Astrocyte of the spinal cord (primary cell): ENCODE results near the gene MAP4.

Experiments used
- DNase-seq: peaks from one replicate; pipeline ENCODE4 v3.0.0; 2011; ENCODE audit warnings: low read depth, low spot score
- H3K4me3 ChIP-seq: 2 replicates; pipeline ENCODE4 v1.5.1; 2011; ENCODE audit warnings: low read depth, mild to moderate bottlenecking, low read length, moderate library complexity
- in situ Hi-C: cut with HindIII; loops from 2 replicates; pipeline ENCODE4 v1.10.0; 2017; ENCODE audit warnings: low sequenced_read_pairs
- TF ChIP-seq, protein P1 (sequence below): IDR thresholded peaks from 2 replicates; pipeline ENCODE4 v1.5.1; 2012; ENCODE audit warnings: low read depth, mild to moderate bottlenecking, low read length, inconsistent platforms

MAP4 gene

DNA sequence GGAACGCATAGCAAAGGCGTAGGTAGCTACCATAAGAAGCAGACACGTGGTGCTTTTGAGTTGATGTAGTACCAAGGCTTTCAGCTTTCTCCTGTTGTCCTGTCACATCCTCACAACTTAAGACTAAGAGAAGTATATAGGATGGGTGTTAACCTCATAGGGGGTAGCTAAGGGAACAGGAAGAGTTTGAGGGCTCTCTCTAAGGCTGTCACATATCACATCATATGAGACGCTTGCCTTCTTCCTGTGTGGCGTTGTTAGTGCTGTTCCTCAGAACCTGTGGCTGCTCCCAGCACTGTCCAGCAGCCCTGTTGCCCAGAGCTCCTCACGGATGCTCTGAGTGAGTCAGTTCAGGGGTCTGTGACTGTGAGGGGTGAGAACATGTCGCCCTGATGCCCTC is 198.6 kb downstream of the MAP4 start:
- no peak for DNase-seq
- in situ Hi-C loops = no loop called here
- TF ChIP-seq, protein P1, sequence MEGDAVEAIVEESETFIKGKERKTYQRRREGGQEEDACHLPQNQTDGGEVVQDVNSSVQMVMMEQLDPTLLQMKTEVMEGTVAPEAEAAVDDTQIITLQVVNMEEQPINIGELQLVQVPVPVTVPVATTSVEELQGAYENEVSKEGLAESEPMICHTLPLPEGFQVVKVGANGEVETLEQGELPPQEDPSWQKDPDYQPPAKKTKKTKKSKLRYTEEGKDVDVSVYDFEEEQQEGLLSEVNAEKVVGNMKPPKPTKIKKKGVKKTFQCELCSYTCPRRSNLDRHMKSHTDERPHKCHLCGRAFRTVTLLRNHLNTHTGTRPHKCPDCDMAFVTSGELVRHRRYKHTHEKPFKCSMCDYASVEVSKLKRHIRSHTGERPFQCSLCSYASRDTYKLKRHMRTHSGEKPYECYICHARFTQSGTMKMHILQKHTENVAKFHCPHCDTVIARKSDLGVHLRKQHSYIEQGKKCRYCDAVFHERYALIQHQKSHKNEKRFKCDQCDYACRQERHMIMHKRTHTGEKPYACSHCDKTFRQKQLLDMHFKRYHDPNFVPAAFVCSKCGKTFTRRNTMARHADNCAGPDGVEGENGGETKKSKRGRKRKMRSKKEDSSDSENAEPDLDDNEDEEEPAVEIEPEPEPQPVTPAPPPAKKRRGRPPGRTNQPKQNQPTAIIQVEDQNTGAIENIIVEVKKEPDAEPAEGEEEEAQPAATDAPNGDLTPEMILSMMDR = no peak
- H3K4me3 ChIP-seq = no peak overlapping the region

DNA sequence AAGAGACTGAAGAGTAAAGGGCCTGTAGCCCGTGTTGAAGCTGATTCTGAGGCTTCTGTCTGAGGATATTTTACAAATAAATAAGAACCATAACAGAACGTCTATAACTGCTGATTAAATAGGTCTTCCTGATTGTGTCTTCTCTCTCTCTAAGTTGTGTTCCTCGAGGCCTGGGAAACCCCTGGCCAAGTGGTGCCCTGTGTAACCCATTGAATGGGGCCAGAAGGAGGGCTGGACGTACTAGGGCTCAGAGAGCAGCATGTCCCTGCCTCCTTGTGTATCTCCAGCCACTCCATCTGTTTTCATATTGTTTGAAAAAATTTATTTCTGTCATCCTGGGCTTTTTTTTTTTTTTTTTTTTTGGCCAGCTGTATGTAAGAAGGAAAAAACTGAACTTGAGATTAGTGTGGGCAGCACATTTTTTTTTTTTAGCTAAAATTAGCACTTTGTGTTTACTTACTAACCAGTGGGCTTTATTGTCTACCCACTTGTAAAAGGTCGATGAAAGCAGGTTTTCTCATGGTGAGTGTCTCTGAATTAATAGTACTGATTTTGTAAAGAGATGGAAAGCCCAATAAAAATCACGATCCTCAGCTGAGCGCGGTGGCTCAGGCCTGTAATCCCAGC is 202.6 kb downstream of the MAP4 start:
- TF ChIP-seq, protein P1 = no peak
- H3K4me3 ChIP-seq = no peak overlapping the region
- no peak for DNase-seq
- in situ Hi-C loops = no loop called here

DNA sequence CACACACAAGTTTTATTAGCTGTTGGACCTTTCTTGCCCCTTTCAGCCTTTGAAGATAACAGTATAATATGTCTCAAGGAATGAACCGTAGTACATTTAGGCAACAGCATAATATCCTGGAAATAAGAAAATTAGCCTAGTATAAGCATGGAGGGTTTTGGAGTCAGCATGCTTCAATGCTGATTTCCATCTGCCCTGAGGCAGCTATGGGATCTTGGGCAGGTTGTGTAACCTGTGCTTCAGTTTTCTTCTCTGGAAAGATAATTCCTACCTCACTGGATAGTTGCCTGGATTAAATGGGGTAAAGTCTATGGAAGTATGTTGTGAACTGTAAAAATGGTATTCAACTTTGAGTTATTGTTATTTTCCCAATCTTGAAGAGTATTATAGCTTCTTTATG is 211.6 kb downstream of the MAP4 start:
- no peak for DNase-seq
- TF ChIP-seq, protein P1 = no peak
- in situ Hi-C loops = no loop called here
- H3K4me3 ChIP-seq = no peak overlapping the region

DNA sequence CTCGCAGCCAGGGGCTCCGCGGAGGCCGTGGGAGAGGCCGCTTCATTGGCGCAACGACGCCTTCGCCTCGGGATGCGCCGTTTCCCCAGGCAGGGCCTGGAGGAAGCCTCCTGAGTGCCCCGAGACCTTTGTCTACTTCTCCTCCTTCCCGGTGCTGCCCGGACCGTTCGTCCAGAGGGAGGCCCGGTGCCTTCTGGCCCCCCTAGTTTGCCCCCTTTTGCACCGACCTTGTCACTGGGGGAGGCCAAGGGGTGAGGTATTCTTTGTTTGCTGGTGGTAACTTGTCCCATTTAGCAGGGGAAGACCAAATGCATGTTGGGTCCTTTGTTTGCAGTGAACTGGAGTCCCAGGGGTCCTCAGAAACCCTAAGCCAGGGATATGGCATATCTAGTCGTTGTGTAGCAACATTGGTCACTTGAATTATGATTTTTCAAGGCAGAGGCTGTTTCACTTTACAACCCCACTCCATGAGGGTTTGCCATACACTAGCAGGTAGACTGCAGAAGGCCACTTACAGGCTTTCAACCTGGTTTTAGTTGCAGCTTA is 212.7 kb downstream of the MAP4 start:
- no peak for DNase-seq
- in situ Hi-C loops = no loop called here
- TF ChIP-seq, protein P1 = no peak
- peak overlapping the region; percentile 83 for H3K4me3 ChIP-seq

DNA sequence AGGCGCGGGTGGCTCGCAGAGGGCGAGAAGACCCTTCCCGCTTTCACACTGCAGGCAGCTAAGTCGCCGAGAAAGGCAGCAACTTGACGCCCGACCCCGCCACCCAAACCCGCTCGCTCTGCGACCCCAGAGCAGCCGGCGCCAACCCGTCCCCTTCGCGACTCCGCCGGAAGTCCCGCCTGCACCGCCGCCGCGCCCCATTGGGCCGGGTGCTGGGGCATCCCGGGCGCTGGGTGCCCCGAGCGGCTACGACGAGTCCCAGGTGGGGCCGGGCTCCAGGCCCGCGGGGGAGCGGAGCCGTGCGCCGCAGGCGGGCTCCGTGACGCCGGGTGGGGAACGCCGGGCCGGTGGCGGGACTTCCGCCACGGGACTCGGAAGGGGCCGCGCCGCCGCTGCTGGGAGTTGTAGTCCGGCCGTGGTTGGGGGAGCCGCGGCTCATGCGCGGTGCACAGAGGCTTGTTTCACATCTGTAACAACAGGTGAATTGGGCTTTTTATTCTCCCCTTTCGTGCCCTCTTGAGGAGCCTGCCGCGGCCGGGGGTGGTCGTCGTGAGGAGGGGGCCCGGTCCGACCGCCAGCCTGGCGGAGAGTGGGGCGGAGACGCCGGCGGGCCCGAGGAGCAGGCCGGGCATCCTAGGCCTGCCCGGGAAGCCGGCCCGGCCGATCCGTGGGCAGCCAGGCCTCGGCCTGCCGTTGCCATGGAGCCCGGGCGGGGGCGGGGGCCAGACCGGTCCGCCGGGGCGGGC is 213.3 kb downstream of the MAP4 start, which contains the start of gene DHX30:
TSS of gene DHX30 (plus strand) at position 405 of the 746 bp plus-strand sequence. CDS start 7,546 bp downstream, outside the sequence.
- peak within 1 kb of the TSS; percentile 83 for H3K4me3 ChIP-seq
- DNase-seq = peak; percentile 93
- TF ChIP-seq, protein P1 = no peak
- in situ Hi-C loops = no loop called here
